ENCODE measurements around the gene ALOX5. TPM values are rescaled to one million over a fixed set of nuclear protein-coding genes. Genes with fewer than 3 reads are reported as not detected.

The ALOX5 gene
- total and polyA plus RNA-seq, 10 of the 15 experiments (the other 5 are each of a cell fraction or from before 2014, with no cell fraction given): 0.43 to 102 (median 34.2) TPM

GRCh38 chr10:45427262-45427969 is 53.4 kb downstream of the ALOX5 start (continued):
- no peak for TF ChIP-seq RELB (IDR thresholded peaks at IDR 0.05; ENCODE audit: low read depth)

GRCh38 chr10:45427970-45428366 is 54.0 kb downstream of the ALOX5 start:
- Histone ChIP-seq H3K79me2 (ENCODE audit: control insufficient read depth, insufficient read depth, low read length) (no peaks in the 10 kb centered on the region), H3K4me3 (no peak overlapping the region), H3K9ac (ENCODE audit: control insufficient read depth, insufficient read depth, low read length) (no peak overlapping the region), H3K36me3 (ENCODE audit: control insufficient read depth in 2 of 2, insufficient read depth in 2 of 2, low read length in 1 of 2) (peaks cover 0 to 8% of the 10 kb centered on the region in 2 experiments; a peak in 2 of 4 replicates), H3K27me3 (replicated peaks in 1 of 2; ENCODE audit: control insufficient read depth in 2 of 2, insufficient read depth in 2 of 2, low read length in 1 of 2) (no peaks in the 10 kb centered on the region), H3K9me3 (replicated peaks; ENCODE audit: control insufficient read depth, insufficient read depth, low read length) (no peaks in the 10 kb centered on the region), H3K4me2 (ENCODE audit: control insufficient read depth, insufficient read depth) (no peak overlapping the region), H3K27ac (ENCODE audit: control insufficient read depth, insufficient read depth) (no peak overlapping the region), H3K4me1 (ENCODE audit: control insufficient read depth, insufficient read depth, low read length) (peaks cover 3% of the 10 kb centered on the region; the same call in 1 of the 2 replicates), H2AFZ (ENCODE audit: control insufficient read depth, low read depth, low read length) (no peak overlapping the region), H4K20me1 (ENCODE audit: control insufficient read depth, insufficient read depth) (no peaks in the 10 kb centered on the region)
- DNase-seq (ENCODE audit: low read depth, low spot score) (no peak), ATAC-seq (no peak), FAIRE-seq (no peak)
- in situ Hi-C loops (cut with MboI): no loop called here
- RAD21 ChIA-PET (ENCODE audit: unreplicated experiment): no interaction called here
- intact Hi-C loops (cut with micrococcal nuclease; ENCODE audit: unreplicated experiment): no loop called here
- WGBS (ENCODE audit: insufficient coverage, insufficient replicate concordance, low lambda C conversion rate, missing lambda C conversion rate): 68% methylated on average over 10 of the region's 16 CpGs
- SMC1A ChIA-PET (ENCODE audit: uncharacterized antibody, unreplicated experiment): no interaction called here
- POLR2A ChIA-PET: interaction anchor here (1.0 kb wide), 1 partner anchor 33 kb away, joined by 3 read pairs; no protein-coding TSS in a partner anchor
- no TSS peak for BruUV-seq (replicated peaks)
- CTCF ChIA-PET: no interaction called here
- no peak for TF ChIP-seq USF2 (IDR thresholded peaks at IDR 0.05; ENCODE audit: borderline replicate concordance, low read depth, low read length)
- no peak for TF ChIP-seq RAD51 (IDR thresholded peaks at IDR 0.05)
- no peak for TF ChIP-seq SP1 (IDR thresholded peaks at IDR 0.05; ENCODE audit: low read depth, low read length)
- TF ChIP-seq TAF1 (IDR thresholded peaks at IDR 0.05; ENCODE audit: borderline replicate concordance, low read depth, low read length): no peak
- TF ChIP-seq BMI1 (IDR thresholded peaks at IDR 0.05; ENCODE audit: borderline replicate concordance): no peak
- TF ChIP-seq HSF1 (IDR thresholded peaks at IDR 0.05; ENCODE audit: low read depth, low read length): no peak
- TF ChIP-seq TCF3 (IDR thresholded peaks at IDR 0.05; ENCODE audit: borderline replicate concordance, insufficient read depth, low read depth, low read length): no peak
- TF ChIP-seq CREB1 (IDR thresholded peaks at IDR 0.05; ENCODE audit: low read depth): no peak
- no peak for TF ChIP-seq TCF12 (IDR thresholded peaks at IDR 0.05; ENCODE audit: low read depth, low read length)
- no peak for TF ChIP-seq BHLHE40 (IDR thresholded peaks at IDR 0.05; ENCODE audit: borderline replicate concordance in 1 of 2, low read depth in 2 of 2, low read length in 1 of 2)
- no peak for TF ChIP-seq E2F8 (IDR thresholded peaks at IDR 0.05; ENCODE audit: low read depth, partially characterized antibody)
- TF ChIP-seq POLR2AphosphoS5 (IDR thresholded peaks at IDR 0.05; ENCODE audit: low read length): no peak
- TF ChIP-seq SRF (IDR thresholded peaks at IDR 0.05; ENCODE audit: low read depth in 2 of 2, low read length in 2 of 2): no peak
- no peak for TF ChIP-seq ETV6 (conservative IDR thresholded peaks at IDR 0.05 in 1 of 2, IDR thresholded peaks at IDR 0.05 in 1 of 2; ENCODE audit: borderline replicate concordance in 1 of 2, low read depth in 1 of 2)
